Ovary (tissue), 3 donors: ENCODE data around the gene VIPR2.

Experiments used
- CTCF ChIP-seq, 3 donors: fragments of 450-650 bp in 2 of 3; fragments of 200-600 bp in 1 of 3; IDR thresholded peaks; one replicate each; pipeline versions ENCODE4 v1.5.1 to v1.8.0; 2016 to 2022; ENCODE audit warnings: antibody characterized with exemption in 3 of 3, mild to moderate bottlenecking in 1 of 3
- EP300 ChIP-seq: sonication (generic); formaldehyde crosslinking; IDR thresholded peaks from one replicate; pipeline ENCODE4 v1.6.1; 2017; ENCODE audit warnings: antibody characterized with exemption
- POLR2A ChIP-seq: fragments of 450-650 bp; IDR thresholded peaks from one replicate; pipeline ENCODE4 v1.6.1; 2017; ENCODE audit warnings: antibody characterized with exemption, mild to moderate bottlenecking, moderate library complexity
- donor health status: DM: no; HTN: no; CAD: no.

- TF ChIP-seq POLR2A (no peak), CTCF (IDR thresholded peaks at IDR 0.05) (no peak), EP300 (no peak)
These were observed 19.3 kb downstream of the VIPR2 start for GRCh38 chr7:159125104-159125954.
